Upper lobe of left lung (tissue), 4 donors: Measurements from ENCODE around the gene TOM1L2.

Source experiments
- EP300 ChIP-seq, 4 donors: sonication (generic); formaldehyde crosslinking; IDR thresholded peaks; one replicate each; pipeline ENCODE4 v1.5.1; 2017; ENCODE audit warnings: antibody characterized with exemption in 4 of 4, control low read depth in 2 of 4
- POLR2A ChIP-seq, 4 donors: fragments of 450-650 bp; IDR thresholded peaks; one replicate each; pipeline ENCODE4 v1.5.1; 2016 to 2017; ENCODE audit warnings: antibody characterized with exemption in 4 of 4, mild to moderate bottlenecking in 2 of 4
- POLR2AphosphoS5 ChIP-seq, 2 donors: sonication (generic); formaldehyde crosslinking; IDR thresholded peaks; one replicate each; pipeline ENCODE4 v1.5.1; 2017; ENCODE audit warnings: antibody characterized with exemption in 2 of 2
- TF ChIP-seq, protein P1 (sequence below), 6 experiments: fragments of 450-650 bp in 4 of 6; fragments of 200-600 bp in 2 of 6; sonication (generic) in 2 of 6; IDR thresholded peaks; one replicate each; pipeline ENCODE4 v1.5.1; 2016 to 2019; ENCODE audit warnings: antibody characterized with exemption in 6 of 6

DNA sequence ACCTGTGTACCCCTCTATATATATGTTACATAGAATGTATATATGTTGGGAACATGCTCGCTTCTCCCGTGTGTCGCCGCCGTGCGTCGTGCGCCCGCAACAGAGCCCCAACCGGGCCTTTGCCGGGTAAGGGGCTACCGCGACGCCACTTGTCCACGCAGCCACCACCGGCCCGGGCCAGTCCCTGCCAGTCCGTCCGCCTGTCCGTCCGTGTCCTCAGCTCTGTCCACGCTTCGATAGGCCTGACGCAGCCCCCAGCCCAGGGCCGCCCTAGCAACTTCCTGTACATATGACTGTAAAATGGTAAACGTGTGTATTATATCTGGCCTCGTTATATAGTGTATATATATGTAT is 161.3 kb downstream of the TOM1L2 start:
- TF ChIP-seq, protein P1, sequence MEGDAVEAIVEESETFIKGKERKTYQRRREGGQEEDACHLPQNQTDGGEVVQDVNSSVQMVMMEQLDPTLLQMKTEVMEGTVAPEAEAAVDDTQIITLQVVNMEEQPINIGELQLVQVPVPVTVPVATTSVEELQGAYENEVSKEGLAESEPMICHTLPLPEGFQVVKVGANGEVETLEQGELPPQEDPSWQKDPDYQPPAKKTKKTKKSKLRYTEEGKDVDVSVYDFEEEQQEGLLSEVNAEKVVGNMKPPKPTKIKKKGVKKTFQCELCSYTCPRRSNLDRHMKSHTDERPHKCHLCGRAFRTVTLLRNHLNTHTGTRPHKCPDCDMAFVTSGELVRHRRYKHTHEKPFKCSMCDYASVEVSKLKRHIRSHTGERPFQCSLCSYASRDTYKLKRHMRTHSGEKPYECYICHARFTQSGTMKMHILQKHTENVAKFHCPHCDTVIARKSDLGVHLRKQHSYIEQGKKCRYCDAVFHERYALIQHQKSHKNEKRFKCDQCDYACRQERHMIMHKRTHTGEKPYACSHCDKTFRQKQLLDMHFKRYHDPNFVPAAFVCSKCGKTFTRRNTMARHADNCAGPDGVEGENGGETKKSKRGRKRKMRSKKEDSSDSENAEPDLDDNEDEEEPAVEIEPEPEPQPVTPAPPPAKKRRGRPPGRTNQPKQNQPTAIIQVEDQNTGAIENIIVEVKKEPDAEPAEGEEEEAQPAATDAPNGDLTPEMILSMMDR (IDR thresholded peaks at IDR 0.05), result no peak
- no peak for TF ChIP-seq POLR2AphosphoS5 (IDR thresholded peaks at IDR 0.05)
- TF ChIP-seq POLR2A (IDR thresholded peaks at IDR 0.05), result no peak
- TF ChIP-seq EP300 (IDR thresholded peaks at IDR 0.05), result no peak
